ENCODE measurements around the gene FAIM2. TPM values are rescaled to one million over a fixed set of nuclear protein-coding genes. Genes with fewer than 3 reads are reported as not detected.

FAIM2 gene
- total and polyA plus RNA-seq, 7 experiments from 2014 or later = 0.22 to 0.85 TPM; not detected in 5

GRCh38 chr12:49887536-49888401, 15.9 kb downstream of the FAIM2 start:
- no peaks in the 10 kb centered on the region for H3K27me3 ChIP-seq (ENCODE audit: control insufficient read depth in 2 of 2, insufficient read depth in 2 of 2, low read length in 2 of 2)
- no peaks in the 10 kb centered on the region for H3K9me3 ChIP-seq (ENCODE audit: control insufficient read depth in 2 of 3, low read length in 3 of 3)
- peaks cover 0 to 2% (median 0%) of the 10 kb centered on the region in 7 donors for H3K4me1 Mint-ChIP-seq
- no peak overlapping the region for H3K4me3 Mint-ChIP-seq
- no peak overlapping the region for H3K27ac Mint-ChIP-seq
- no peak overlapping the region for H3K27ac ChIP-seq (ENCODE audit: low read depth, low read length)
- H3K27me3 Mint-ChIP-seq = peaks cover 0 to 27% (median 14%) of the 10 kb centered on the region in 5 donors
- ATAC-seq (peak; percentile 32), DNase-seq (no peak)
- ChIA-PET POLR2A (no interaction called here), CTCF (no interaction called here)
- no peak overlapping the region for H3K4me3 ChIP-seq (ENCODE audit: low read length)
- intact Hi-C loops (cut with micrococcal nuclease) = no loop called here
- H3K36me3 ChIP-seq (ENCODE audit: control insufficient read depth in 2 of 3, insufficient read depth in 3 of 3, low read length in 3 of 3) = no peaks in the 10 kb centered on the region
- H3K9me3 Mint-ChIP-seq = peaks cover 0 to 2% (median 0%) of the 10 kb centered on the region in 11 donors
- no peaks in the 10 kb centered on the region for H3K36me3 Mint-ChIP-seq
- H3K4me1 ChIP-seq (ENCODE audit: control insufficient read depth in 2 of 2, insufficient read depth in 2 of 2, low read length in 2 of 2) = no peaks in the 10 kb centered on the region

- POLR2A ChIA-PET = no interaction called here
- no peaks in the 10 kb centered on the region for H3K27me3 ChIP-seq (ENCODE audit: control insufficient read depth in 2 of 2, insufficient read depth in 2 of 2, low read length in 2 of 2)
- peaks cover 0 to 21% (median 11%) of the 10 kb centered on the region in 5 donors for H3K27me3 Mint-ChIP-seq
These were observed 16.6 kb downstream of the FAIM2 start for GRCh38 chr12:49887091-49887490.

DNA sequence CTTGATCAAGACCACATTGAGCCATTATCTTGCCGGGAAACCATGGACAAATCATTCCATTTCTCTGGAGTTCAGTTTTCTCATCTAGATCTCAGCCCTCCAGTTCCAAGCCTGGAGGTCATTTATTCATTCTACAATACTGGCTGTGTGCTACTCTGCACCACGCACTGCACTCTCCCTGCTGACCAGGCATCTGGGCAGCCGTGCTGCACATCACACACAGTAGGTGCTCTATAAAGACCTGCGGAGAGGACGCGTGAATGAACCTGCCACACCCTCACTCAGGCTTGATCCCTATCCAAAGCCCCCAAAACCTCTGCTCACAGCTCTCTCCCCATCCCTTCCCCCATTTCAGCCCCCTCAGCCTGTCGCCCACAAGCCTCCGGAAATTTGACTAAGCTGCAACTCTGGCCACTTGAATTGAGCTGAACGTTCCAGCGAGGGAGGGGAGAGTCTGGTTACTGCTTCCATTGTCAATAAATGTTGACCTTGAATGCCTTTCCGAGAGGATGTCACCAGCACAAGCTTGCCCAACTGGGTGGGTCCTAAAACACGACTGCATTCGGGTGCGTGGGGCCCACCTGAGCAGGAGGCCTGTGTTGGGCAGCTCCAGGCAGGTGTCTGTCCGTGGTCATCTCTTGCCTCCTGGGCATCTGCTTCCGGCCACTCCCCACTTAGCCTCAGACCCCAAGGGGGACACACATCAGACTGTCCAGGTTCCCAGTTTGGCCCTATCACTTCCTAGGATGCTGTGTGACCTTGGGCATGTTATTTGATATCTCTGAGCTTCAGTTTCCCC, 17.8 kb downstream of the FAIM2 start:
- H3K36me3 Mint-ChIP-seq = no peaks in the 10 kb centered on the region
- CTCF ChIA-PET = no interaction called here

More at GRCh38 chr12:49887091-49887490, 16.6 kb downstream of the FAIM2 start:
- no peak for DNase-seq
- Histone ChIP-seq H3K36me3 (ENCODE audit: control insufficient read depth in 2 of 3, insufficient read depth in 3 of 3, low read length in 3 of 3) (no peaks in the 10 kb centered on the region), H3K4me1 (ENCODE audit: control insufficient read depth in 2 of 2, insufficient read depth in 2 of 2, low read length in 2 of 2) (no peaks in the 10 kb centered on the region), H3K9me3 (ENCODE audit: control insufficient read depth in 2 of 3, low read length in 3 of 3) (no peaks in the 10 kb centered on the region), H3K27ac (ENCODE audit: low read depth, low read length) (no peak overlapping the region), H3K4me3 (ENCODE audit: low read length) (no peak overlapping the region)
- no peaks in the 10 kb centered on the region for H3K36me3 Mint-ChIP-seq
- H3K9me3 Mint-ChIP-seq = no peaks in the 10 kb centered on the region
- no peaks in the 10 kb centered on the region for H3K4me1 Mint-ChIP-seq
- intact Hi-C loops (cut with micrococcal nuclease) = no loop called here
- CTCF ChIA-PET = no interaction called here
- H3K4me3 Mint-ChIP-seq = no peak overlapping the region
- ATAC-seq = no peak
- no peak overlapping the region for H3K27ac Mint-ChIP-seq

GRCh38 chr12:49885118-49885517, 18.6 kb downstream of the FAIM2 start:
- H3K27me3 Mint-ChIP-seq = peaks cover 0 to 17% (median 10%) of the 10 kb centered on the region in 5 donors
- Histone ChIP-seq H3K9me3 (ENCODE audit: control insufficient read depth in 2 of 3, low read length in 3 of 3) (no peaks in the 10 kb centered on the region), H3K4me3 (ENCODE audit: low read length) (no peak overlapping the region), H3K27me3 (ENCODE audit: control insufficient read depth in 2 of 2, insufficient read depth in 2 of 2, low read length in 2 of 2) (no peaks in the 10 kb centered on the region), H3K36me3 (ENCODE audit: control insufficient read depth in 2 of 3, insufficient read depth in 3 of 3, low read length in 3 of 3) (no peaks in the 10 kb centered on the region), H3K4me1 (ENCODE audit: control insufficient read depth in 2 of 2, insufficient read depth in 2 of 2, low read length in 2 of 2) (no peaks in the 10 kb centered on the region), H3K27ac (ENCODE audit: low read depth, low read length) (no peak overlapping the region)
- ATAC-seq (no peak), DNase-seq (no peak)
- CTCF ChIA-PET = no interaction called here
- POLR2A ChIA-PET = no interaction called here
- H3K27ac Mint-ChIP-seq = no peak overlapping the region
- no peak overlapping the region for H3K4me3 Mint-ChIP-seq
- H3K9me3 Mint-ChIP-seq = peaks cover 0 to 7% (median 0%) of the 10 kb centered on the region in 11 donors
- intact Hi-C loops (cut with micrococcal nuclease) = no loop called here
- peaks cover 0 to 1% (median 0%) of the 10 kb centered on the region in 7 donors for H3K4me1 Mint-ChIP-seq
- no peaks in the 10 kb centered on the region for H3K36me3 Mint-ChIP-seq

More for the DNA sequence above, 17.8 kb downstream of the FAIM2 start:
- Mint-ChIP-seq H3K27me3 (peaks cover 0 to 17% (median 10%) of the 10 kb centered on the region in 5 donors), H3K27ac (no peak overlapping the region), H3K9me3 (no peaks in the 10 kb centered on the region), H3K4me3 (no peak overlapping the region), H3K4me1 (no peaks in the 10 kb centered on the region)
- intact Hi-C loops (cut with micrococcal nuclease) = no loop called here
- H3K9me3 ChIP-seq (ENCODE audit: control insufficient read depth in 2 of 3, low read length in 3 of 3) = no peaks in the 10 kb centered on the region
- no peak for ATAC-seq
- H3K4me3 ChIP-seq (ENCODE audit: low read length) = no peak overlapping the region
- no peaks in the 10 kb centered on the region for H3K27me3 ChIP-seq (ENCODE audit: control insufficient read depth in 2 of 2, insufficient read depth in 2 of 2, low read length in 2 of 2)
- H3K4me1 ChIP-seq (ENCODE audit: control insufficient read depth in 2 of 2, insufficient read depth in 2 of 2, low read length in 2 of 2) = no peaks in the 10 kb centered on the region
- no peaks in the 10 kb centered on the region for H3K36me3 ChIP-seq (ENCODE audit: control insufficient read depth in 2 of 3, insufficient read depth in 3 of 3, low read length in 3 of 3)
- DNase-seq = no peak
- no peak overlapping the region for H3K27ac ChIP-seq (ENCODE audit: low read depth, low read length)
- POLR2A ChIA-PET = interaction anchor here (0.6 kb wide), 1 partner anchor 20 kb away, joined by 4 read pairs; no protein-coding TSS in a partner anchor

- intact Hi-C loops (cut with micrococcal nuclease) = no loop called here
- H3K9me3 ChIP-seq (ENCODE audit: control insufficient read depth in 2 of 3, low read length in 3 of 3) = no peaks in the 10 kb centered on the region
- H3K27ac ChIP-seq (ENCODE audit: low read depth, low read length) = no peak overlapping the region
- Mint-ChIP-seq H3K4me1 (peaks cover 0 to 3% (median 0%) of the 10 kb centered on the region in 7 donors), H3K9me3 (peaks cover 0 to 29% (median 0%) of the 10 kb centered on the region in 11 donors), H3K36me3 (peaks cover 0 to 3% (median 0%) of the 10 kb centered on the region in 5 donors), H3K27me3 (peaks cover 0 to 17% (median 10%) of the 10 kb centered on the region in 5 donors), H3K4me3 (no peak overlapping the region), H3K27ac (no peak overlapping the region)
- no peaks in the 10 kb centered on the region for H3K4me1 ChIP-seq (ENCODE audit: control insufficient read depth in 2 of 2, insufficient read depth in 2 of 2, low read length in 2 of 2)
- no peaks in the 10 kb centered on the region for H3K27me3 ChIP-seq (ENCODE audit: control insufficient read depth in 2 of 2, insufficient read depth in 2 of 2, low read length in 2 of 2)
- ATAC-seq (no peak), DNase-seq (no peak)
- no peak overlapping the region for H3K4me3 ChIP-seq (ENCODE audit: low read length)
- ChIA-PET POLR2A (no interaction called here), CTCF (no interaction called here)
- no peaks in the 10 kb centered on the region for H3K36me3 ChIP-seq (ENCODE audit: control insufficient read depth in 2 of 3, insufficient read depth in 3 of 3, low read length in 3 of 3)
These were observed 20.7 kb downstream of the FAIM2 start for GRCh38 chr12:49882851-49883464.

DNA sequence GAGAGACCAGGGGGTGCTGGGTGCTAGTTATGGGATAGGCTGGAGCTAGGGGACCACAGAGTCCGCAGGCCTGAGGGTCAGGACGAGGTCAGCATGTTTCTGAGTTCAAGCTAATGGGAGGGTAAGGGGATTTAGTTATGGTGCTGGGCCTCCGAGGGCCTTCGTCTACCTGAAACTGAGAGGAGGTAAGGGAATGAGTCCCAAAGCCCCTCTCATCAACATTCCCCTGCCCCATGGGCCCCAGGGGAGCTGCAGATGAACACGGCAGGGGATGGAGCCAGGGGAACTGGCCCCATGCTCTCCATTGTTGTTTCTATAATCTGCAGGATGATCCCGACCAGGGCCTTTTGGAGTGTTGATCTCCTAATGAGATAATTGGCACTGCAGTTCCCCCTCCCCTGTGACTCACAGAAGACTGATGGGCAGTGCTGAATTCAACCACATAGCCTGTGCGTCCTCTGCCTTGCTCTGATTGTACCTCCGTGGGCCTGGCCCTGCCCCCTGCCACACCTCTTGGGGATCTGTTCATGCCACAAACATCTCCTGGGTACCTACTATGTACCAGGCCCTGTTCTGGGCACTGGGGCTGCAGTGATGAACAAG, 21.4 kb downstream of the FAIM2 start:
- Histone ChIP-seq H3K4me1 (ENCODE audit: control insufficient read depth in 2 of 2, insufficient read depth in 2 of 2, low read length in 2 of 2) (no peaks in the 10 kb centered on the region), H3K27ac (ENCODE audit: low read depth, low read length) (no peak overlapping the region), H3K27me3 (ENCODE audit: control insufficient read depth in 2 of 2, insufficient read depth in 2 of 2, low read length in 2 of 2) (no peaks in the 10 kb centered on the region), H3K4me3 (ENCODE audit: low read length) (no peak overlapping the region), H3K9me3 (ENCODE audit: control insufficient read depth in 2 of 3, low read length in 3 of 3) (no peaks in the 10 kb centered on the region), H3K36me3 (ENCODE audit: control insufficient read depth in 2 of 3, insufficient read depth in 3 of 3, low read length in 3 of 3) (no peaks in the 10 kb centered on the region)
- POLR2A ChIA-PET = no interaction called here
- Mint-ChIP-seq H3K36me3 (peaks cover 0 to 3% (median 0%) of the 10 kb centered on the region in 5 donors), H3K4me3 (no peak overlapping the region), H3K9me3 (peaks cover 0 to 33% (median 0%) of the 10 kb centered on the region in 11 donors), H3K4me1 (peaks cover 0 to 4% (median 0%) of the 10 kb centered on the region in 7 donors), H3K27ac (no peak overlapping the region), H3K27me3 (peaks cover 0 to 17% (median 10%) of the 10 kb centered on the region in 5 donors)
- ATAC-seq (no peak), DNase-seq (no peak)
- intact Hi-C loops (cut with micrococcal nuclease) = no loop called here
- CTCF ChIA-PET = no interaction called here
